ENCODE measurements around the gene CCNA2.

CCNA2 gene

DNA sequence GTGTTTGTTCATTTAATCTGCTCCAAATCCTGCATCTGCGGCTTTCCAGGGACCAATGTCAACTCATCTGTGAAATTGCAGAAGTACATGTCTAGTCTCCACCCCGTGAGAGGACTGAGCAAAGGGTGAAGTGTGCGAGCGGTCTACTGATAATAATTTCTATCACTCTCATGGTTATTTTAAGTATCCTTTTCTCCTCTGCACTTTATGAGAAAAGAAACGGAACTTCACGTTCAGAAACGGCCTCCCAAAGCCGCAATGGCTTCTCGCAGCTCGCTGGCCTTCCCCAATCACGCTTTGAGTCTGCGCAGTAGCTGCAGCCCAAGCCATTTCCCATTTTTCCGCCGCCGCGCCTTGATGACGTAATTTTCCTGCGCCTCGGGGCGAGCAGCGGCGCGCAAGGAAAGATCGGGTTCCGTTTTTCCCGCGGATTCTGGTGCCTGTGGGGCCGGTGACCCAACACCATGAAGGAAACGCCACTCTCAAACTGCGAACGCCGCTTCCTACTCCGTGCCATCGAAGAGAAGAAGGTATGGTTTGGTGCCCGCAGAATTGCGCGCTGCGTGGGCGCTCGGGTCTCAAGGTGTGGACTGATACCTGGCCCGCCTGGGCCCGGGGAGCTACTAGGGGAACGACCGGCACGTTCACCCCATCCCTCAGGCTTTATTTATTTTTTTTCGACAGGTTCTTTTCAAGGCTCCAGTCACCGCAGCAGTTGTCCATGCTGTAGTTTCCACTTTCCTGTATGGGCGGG lies 22.5 kb downstream of the CCNA2 start, which contains the start of gene EXOSC9:
Gene EXOSC9, plus strand, starts transcription at position 363 of the 754 bp plus-strand sequence. Its CDS starts 102 bp downstream, at position 465.
- DNase-seq = peak; percentile 96

DNA sequence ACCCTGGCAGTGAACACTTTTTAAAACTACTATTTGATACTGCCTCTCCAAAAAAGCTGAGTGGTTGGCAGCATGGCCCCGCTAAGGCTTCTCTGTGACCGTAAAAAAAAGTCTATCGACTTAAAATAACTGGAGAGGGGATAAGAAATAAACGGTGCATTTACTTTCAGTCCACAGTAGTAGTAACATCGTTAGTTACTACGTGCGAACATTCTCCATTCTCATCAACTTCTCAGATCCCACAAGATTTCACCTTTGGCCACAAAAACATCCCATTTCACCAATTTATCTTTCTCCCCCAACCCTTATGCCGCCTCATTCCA lies 23.1 kb downstream of the CCNA2 start:
- DNase-seq = no peak

DNA sequence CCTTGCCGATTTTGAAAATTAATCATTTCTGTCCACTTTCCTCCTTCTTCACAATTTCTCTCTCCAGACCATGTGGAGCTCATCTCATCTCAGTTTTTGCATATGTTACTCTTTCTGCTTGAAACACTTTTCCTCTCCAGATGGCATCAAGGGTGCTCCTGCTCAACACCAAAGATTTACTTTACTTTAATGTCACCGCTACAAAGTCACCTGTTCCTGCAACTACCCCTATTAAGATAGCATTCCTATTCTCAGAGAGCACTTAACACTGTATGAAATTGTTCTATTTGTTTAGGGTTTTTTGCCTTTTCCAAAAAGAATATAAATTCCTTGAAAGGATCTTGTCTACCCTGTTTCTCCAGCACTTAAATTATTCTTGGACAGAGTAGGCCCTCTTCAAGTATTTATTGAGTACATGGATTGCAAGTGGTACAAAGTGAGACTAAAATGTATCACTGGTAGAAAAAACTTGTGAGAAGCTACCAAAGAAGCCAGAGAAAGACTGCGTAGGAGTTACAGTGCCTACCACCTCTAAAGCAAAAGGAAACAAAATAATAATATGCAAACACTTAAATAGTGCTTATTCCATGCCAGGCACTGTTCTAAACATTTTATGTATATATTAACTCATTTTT lies 23.7 kb downstream of the CCNA2 start:
- DNase-seq = no peak

DNA sequence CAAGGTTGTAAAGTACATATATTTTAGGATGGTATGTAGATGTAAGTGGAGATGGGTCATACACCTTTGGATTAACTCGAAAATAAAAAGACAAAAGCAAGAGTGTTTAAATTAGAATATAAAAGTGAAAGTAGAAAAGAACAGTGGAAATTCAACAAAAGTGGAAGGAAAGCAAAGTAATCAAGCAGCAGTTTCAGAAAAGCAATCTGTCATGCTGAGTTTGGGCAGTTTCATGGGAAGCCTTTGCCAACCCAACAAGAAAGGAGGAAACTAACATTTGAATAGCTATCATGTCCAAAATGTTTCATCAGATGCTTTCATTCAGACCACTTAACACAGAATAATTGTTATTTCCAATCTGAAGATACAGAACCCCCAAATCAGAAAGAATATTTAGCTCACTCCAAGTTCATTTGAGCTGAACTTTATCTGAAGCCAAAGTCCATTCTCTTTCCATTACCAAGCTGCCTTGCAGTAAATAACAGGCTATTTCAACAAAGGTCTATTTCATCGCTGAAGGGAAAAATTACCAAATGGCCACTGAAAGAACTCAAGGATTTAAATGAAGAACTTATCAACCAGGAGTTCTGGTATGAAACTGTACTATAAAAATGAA lies 24.4 kb downstream of the CCNA2 start:
- DNase-seq = no peak

DNA sequence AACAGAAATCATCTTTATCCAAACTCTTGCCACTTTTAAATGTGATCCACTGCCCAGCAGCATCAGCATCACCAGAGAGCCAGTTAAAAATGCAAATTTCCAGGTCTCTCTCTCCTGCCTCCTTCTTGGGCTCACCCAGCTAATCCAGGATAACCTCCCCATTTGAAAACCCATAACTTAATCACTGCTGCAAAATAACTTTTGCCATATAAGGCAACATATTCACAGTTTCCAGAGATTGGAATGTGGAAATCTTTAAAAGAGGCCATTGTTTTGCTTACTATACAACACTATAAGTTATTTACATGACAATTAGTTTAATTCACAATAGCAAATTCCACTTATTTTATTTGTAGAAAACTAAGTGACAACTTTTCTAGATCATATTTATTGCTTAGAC lies 27.4 kb downstream of the CCNA2 start:
- DNase-seq = no peak

DNA sequence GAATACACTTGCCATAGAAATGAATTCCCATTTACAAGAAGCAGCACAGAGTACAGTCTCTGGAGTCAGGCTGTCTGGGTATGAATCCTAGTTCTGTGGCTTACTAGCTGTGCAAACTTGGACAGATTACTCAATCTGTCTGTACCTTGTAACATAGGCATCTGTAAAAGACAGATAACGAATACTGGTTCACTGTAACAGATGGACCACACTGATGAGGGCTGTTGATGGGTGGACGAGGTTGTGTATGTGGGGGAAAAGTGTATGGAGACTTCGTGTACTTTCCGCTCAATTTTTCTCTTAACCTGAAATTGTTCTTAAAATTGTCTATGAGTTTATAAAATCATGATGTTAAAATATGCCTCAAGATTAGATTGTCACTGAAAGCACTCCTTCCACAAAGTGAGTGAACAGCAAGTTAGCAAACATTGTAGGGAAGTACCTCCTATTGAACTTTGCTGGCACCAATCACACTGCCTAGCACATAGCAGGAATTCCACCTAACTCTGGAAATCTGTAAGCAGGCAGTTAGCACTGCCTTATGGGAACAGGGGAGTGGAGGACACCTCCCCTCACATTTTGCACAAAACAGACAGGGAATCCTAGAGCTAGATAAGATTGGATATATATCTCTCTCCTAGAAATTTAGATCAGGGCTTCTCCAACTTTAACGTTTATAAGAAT lies 29.0 kb downstream of the CCNA2 start:
- no peak for DNase-seq

DNA sequence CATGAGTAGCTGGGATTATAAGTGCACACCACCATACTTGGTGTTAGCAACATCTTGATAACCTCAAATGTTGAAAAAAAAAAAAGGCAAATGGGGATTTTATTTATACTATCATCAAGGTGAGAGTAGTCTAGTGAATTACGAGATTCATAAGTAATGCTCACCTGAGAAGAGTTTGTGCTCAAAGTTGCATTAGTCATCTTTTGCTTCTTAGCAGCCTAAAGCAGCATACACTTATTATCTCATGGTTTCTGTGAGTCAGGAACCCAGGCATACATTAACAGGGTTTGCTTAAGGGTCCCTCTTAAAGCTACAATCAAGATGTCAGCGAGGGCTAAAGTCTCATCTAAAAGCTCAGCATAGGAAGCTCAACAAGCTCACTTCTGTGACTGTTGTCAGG lies 30.7 kb downstream of the CCNA2 start:
- no peak for DNase-seq

DNA sequence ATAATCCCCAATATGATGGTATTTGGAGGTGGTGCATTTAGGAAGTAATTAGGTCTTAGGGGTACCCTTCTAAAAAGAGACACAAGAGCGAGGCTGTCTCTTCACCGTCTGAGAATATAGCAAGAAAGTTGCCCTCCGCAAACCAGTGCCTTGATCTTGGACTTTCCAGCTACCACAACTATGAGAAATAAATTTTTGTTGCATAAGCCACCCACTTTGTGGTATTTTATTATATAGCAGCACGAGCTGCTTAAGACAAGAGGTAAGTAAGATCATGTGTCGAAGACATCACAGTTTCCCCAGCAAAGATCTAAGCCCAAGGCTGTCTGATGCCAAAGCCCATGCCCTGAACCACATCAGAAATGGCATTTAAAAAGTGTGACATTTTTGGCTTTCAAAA lies 32.2 kb downstream of the CCNA2 start:
- DNase-seq = no peak

DNA sequence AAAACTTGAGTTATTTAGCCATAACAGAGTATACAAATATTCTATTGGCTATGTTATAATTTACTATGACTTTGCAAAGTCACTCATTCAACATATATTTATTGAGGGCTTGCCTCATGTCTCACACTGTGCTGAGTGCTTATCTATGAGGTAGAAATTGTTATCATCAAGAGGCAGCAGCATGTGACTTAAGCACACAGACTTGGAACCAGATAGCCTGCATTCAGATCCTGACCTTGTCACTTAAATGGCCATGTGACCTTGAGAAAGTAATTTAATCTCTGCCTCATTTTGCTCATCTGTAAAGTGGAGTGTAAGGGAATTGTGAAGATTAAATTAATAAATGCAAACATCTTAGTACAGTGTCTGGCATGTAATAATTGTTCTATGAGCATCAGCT lies 32.7 kb downstream of the CCNA2 start:
- DNase-seq = no peak

DNA sequence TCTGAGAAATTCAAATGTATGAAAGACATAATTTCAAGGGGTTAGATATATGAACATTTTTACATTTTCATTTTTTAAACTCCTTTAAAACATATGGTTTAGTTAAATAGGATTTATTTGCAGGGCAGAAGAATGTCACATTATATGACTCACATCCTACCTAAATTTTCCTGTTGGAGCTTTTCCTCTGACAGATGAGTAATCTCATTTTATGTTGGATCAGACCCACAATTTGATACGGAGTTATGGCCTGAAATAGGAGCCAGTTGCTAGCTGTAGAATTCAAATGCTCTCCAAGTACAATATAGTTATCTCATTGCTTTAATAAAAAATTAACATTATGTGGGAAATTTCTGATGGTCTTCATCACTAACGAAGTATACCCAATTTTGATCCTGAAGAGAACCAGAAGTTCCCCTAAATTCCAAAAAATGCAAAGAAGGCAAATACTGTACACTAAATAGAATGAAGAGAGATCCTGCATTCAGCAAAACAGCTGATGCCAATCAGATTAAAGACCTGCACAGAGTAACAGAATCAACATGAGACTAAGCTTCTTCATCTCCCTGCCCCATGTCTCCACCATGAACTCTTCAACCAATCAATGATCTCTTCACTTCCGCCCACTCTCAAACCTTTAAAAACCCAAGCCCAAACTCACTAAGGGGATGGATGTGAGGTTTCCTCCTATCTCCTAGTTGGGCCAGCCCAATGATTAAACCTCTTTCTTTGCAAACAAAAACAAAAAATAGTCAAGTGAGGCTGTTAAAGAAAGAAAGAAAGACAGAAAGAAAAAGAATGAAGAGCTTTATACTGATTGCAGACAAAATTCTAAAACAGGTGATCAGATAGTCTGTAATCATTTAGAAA lies 33.5 kb downstream of the CCNA2 start:
- no peak for DNase-seq

DNA sequence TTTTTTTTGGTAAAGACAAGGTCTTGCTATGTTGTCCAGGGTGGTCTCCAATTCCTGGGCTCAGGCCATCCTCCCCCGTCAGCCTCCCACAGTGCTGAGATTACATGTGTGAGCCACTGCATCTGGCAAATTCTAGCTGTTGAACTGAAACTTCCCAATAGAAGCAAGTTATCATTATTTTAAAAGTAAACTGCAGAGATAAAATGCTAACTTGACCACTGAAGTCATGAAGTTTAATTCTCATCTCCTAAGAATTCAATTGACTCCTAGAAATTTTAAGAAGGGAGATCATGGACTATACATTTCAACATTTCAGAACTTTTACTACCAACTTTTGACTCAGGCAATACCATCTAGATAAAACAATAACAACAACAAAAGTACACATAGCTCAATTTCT lies 34.2 kb downstream of the CCNA2 start:
- no peak for DNase-seq

DNA sequence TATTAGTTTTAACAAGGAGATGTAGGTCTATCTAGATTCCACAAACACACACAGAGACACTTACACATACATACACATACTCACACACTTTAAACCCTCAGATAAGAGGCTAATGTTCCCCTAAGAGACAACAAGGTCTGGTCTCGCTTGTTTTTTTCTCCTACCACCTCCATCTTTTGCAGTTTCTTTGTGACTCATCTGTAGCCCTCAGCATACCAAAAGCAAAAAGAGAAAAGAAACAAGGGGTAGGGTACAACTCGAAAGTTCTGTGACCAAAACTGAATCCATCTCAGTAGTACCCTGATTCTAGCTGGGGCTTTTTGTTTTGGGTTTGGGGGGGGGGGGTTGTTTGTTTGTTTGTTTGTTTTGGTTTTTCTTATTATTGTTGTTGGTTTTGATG lies 34.8 kb downstream of the CCNA2 start:
- DNase-seq = no peak

DNA sequence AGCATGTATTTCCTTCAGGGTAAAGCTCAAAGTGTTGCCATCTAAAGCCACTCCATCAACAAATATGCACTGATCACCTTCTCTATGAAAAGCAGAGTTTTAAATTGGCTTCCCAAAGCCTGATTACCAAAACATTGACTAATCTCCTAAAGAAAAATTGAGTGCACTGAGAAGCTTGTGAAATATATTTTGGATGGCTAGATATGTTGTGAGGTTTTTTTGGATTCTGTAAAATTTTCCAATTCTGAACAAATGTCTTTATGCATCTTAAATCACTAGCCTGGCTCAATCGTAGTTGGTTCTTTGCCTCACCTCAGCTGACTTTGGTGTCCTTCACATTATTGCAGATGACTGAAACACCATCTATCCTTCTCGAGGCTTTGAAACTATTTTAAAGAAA lies 37.5 kb downstream of the CCNA2 start:
- DNase-seq = no peak

DNA sequence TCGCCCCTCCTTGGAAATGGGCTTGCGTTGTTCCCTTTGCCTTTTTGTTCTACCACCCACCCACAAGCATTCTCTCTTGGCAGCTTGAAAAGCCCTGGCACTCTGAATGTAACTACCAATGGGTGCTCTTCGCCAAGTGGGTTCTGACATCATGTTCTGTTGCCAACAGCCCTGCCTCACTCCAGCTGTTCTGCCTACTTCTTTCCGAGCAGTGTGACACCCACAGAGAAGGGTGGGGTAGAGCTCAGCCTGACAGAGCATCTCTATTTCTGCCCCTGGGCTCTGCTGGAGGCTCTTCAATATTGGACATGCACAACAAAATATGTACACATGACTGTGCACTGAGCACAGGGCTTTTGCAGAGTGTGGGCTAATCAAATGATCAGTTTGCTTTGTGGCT lies 38.2 kb downstream of the CCNA2 start:
- peak; percentile 43 for DNase-seq

DNA sequence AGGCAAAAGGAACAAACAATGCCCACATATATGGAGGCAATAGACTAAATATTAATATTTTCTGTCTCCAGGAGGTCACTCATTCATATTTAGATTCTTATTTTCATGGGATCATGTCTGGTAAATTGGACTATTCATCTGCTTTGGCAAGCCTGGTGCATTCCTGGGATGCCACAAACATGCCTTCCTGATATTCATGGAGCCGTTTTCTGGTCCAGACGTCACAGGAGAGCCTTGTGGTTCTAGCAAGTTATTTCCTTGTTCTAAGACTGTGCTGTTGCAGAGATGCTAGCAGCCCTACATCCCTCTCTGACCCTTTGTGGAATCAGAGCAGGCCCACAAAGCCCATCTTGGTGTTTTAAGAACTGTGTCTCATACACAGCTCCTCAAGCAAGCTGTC lies 38.7 kb downstream of the CCNA2 start:
- peak; percentile 38 for DNase-seq

DNA sequence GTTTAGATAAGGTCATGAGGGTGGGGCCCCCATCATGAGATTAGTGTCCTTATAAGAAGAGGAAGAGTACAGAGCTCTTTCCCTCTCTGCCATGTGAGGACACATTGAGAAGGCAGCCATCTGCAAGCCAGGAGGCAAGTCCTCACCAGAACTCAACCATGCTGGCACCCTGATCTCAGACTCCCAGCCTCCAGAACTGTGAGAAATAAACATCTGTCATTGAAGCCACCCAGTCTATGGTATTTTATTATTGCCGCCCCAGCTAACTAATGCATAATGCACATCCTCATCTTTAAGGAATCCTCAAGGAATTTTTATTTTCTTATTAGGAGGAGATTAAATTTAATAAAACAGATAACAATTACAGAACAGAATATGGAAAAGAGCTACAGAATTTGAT lies 39.3 kb downstream of the CCNA2 start:
- no peak for DNase-seq

DNA sequence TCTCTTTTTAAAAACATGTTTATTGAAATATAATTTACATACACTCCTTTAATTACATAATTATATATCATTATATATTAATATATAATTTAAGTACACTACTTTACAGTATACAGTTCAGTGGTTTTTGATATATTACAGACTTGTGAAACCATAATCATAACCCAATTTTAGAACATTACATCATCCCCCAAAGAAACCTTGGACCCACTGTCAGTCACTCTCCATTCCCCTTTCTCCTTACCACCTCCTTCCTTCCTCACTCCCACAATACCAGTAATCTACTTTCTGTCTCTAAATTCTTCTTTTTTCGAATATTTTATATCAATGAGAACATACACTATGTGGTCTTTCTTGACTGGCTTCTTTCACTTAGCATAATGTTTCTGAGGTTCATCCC lies 40.5 kb downstream of the CCNA2 start:
- DNase-seq = no peak

DNA sequence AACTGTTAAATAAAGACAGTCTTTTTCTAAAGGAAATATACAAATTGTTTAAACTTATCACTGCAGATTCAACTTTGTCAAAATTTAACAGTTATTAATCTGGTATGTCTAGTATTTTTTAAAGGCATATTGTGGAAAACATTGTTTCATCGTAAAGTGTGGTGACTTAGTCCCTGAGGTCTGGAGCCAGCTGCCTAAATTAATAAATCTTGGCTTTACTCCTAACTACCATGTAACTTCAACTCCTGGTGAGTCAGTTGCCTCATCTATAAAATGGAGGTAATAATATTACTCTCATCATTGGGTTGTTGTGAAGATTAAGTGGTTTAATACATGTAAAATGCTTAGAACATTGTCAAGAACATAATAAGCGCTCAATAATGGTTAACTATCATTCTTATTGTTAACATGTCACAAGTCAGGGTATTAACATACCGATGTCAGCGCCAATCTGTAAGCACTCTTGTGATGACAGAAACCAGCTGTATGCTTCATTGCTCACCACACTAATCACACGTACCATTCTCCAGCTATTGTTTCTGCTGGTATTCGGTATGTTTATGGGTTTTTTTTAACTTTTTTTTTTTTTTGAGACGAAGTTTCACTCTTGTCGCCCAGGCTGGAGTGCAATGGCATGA lies 44.6 kb downstream of the CCNA2 start:
- no peak for DNase-seq

DNA sequence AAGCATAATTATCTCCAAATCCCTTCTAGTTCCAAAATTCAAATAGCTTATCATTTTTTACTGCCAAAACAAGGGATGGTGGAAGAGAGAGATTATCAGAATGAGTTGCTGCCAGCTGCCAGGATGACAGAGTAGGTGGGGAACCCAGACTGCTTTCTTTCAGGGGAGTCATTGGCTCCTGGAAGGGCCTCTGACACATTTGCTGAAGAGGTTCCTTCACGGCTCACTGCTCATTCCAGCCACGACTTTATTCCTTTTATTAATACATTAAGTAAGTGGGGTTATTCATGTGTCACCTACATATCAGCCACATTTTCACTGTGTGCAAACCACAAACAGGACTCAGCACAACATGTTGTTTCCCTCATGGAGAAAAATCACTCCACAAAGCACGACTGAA lies 46.1 kb downstream of the CCNA2 start:
- DNase-seq = no peak

DNA sequence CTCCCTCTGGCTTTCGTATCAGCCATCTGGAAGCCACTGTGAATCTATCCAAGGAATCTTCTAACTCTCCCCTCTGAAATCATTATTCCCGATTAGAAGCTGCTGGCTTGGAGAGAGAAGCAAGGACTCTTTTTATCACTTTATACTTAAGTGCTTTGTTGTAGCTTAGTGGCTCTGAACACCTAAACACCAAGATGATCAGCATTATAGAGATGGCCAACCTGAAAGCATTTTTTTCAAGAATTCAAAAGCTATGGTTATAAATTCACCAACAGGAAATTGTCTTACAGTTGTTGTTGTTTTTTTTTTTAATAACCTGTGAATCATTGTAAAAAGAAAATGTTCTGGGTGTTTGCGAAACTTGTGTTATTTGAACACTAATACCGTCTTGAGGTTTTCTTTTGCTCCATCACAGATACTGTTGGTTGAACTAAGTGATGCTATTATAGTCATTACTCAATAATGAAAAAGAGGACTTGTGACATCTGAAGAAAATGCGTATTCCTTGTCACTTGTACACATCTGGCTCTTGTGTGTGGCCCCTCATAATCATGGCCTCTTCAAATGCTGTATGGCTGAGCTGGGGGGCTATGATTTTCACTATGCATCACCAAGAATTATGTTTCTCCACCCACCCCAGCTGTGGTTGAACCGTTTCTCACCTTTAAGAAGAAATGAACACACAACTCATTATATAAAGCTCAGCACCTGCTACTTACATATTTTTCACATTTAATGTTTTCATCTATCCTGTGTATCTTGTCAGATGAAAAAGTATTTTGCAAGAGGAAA lies 46.9 kb downstream of the CCNA2 start:
- no peak for DNase-seq

DNA sequence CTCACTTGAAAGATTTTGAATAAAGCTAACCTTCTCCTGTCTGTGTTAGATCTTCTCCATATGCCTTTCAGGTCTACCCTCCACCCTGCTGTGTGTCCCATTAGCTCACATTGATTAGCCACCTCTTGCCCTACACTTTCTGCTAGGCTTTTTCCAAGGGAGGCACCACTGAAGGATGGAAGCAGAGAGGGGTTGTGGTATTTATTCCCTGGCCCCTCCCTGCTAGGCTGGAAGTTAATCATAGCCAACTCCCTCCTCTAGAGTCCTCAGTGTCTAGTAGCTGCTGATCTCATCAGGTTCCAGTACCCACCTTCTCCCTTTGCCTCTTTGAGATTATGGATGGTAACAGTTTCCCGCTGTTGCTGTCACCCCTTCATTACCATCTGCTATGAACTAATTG lies 49.8 kb downstream of the CCNA2 start:
- DNase-seq = no peak

DNA sequence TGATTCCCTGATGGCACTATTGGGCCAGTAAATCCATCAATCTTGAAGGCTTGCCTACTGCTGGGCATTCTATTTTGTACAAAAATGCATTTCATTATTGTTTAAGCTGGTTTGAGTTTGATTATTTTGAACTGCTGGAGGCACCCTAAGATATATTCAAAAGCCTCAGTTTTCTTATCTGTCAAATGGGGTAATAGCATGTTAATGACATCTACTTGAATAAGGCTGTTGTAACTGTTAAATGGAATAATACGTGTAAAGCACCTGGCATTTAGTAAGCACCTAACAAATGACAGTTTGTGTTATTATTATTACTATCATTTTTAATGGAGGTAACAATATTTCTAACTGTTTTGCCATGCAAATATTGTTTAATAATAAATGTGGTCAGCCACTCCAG lies 51.8 kb downstream of the CCNA2 start:
- DNase-seq = no peak
